GM21723 (cell line): ENCODE measurements around the gene GPR89A.
A peak's percentile ranks its signal among the peaks of the same experiment; 100 is the strongest.
"Not testable (repeated sequence)": the region's sequence is repeated elsewhere in the genome, so short reads cannot be mapped to it uniquely, and the experiment has no call there.

ENCODE experiments used
- ATAC-seq: cut with Tn5 transposase; IDR thresholded peaks from one replicate; pipeline ENCODE4 v1.9.1; 2021; ENCODE audit warnings: mild to moderate bottlenecking, moderate library complexity; ENCODE audit not compliant: unreplicated experiment

GPR89A gene

GRCh38 chr1:145607833-145608733 is at the start of gene GPR89A:
Gene GPR89A, plus strand, starts transcription at chr1:145607988. Its CDS starts 146 bp downstream, at chr1:145608134.
- ATAC-seq, result peak; percentile 93

DNA sequence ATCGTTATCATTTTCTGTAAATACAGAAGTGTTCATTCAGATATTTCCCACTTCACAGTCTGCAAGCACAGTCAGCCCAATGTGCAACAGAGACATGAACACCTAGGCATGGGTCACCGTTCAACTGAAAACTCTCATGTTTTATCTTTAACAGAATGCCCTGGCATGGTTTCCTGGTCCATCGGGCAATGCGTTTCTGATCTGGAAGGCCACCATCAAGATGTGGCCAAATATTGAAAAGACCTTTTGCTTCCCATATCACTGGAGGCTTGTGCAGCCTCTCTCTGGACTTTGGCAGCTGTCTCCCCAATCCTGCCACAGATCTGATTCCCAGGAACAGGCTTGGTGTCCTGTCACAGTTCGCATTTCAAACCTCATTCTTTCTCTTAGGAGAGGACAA is 21.0 kb upstream of the GPR89A start:
- ATAC-seq, result not testable (repeated sequence)

- ATAC-seq, result not testable (repeated sequence)
Observed at GRCh38 chr1:145590806-145591205, 17.0 kb upstream of the GPR89A start.

GRCh38 chr1:145592347-145592746 is 15.4 kb upstream of the GPR89A start:
- not testable (repeated sequence) for ATAC-seq

DNA sequence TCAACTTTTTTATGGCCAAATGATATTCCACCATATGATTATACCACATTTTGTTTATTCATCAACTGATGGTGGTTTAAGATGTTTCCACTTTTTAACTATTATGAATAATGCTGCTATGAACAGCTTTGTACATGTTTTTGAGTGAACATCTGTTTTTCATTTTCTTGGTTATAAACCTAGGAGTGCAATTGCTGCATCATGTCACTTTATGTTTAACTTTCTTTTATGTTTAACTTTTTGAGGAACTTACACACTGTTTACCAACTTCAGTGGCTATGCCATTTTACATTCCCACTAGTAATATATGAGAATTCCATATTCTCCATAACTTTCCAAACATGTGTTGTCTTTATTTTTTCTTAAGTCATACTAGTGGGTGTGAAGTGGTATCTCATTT is 12.4 kb upstream of the GPR89A start:
- ATAC-seq, result not testable (repeated sequence)

GRCh38 chr1:145596236-145596635 is 11.6 kb upstream of the GPR89A start:
- not testable (repeated sequence) for ATAC-seq

DNA sequence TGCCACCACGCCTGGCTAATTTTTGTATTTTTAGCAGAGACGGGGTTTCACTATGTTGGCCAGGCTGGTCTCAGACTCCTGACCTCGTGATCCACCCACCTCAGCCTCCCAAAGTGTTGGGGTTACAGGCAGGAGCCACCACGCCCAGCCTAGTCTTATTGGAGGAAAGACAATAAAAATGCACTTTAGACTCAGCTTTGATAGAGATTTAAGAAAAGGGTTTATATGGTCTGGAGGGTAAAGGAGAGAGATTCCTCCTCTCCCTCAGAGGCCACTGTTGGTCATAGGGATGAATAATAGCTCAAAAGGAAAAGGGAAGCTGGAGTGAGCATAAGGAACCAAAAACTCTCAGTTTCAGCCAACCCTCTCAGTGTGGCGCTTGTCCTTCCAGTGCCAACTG is 8.4 kb upstream of the GPR89A start:
- not testable (repeated sequence) for ATAC-seq

- no peak for ATAC-seq
Observed at GRCh38 chr1:145601593-145601992, 6.2 kb upstream of the GPR89A start.

DNA sequence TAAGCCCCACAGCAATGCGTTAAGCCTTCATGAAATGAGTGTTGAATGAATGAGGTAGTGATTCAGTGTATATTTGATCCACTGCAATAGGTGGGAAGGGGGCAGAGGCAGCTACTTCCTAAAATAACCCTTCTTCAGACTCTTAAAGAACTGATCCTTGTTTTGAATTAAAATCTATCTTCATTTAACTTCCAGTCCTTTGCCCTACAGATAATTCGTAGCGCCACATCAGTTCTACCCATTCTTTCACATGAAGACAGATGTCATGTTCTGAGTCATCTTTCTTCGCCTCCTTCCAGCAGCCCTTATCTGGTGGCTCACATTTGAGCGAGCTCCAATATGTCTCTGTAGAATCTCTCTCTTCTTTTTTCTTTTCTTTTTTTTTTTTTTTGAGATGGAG is 948 bp upstream of the GPR89A start:
- ATAC-seq, result not testable (repeated sequence)

DNA sequence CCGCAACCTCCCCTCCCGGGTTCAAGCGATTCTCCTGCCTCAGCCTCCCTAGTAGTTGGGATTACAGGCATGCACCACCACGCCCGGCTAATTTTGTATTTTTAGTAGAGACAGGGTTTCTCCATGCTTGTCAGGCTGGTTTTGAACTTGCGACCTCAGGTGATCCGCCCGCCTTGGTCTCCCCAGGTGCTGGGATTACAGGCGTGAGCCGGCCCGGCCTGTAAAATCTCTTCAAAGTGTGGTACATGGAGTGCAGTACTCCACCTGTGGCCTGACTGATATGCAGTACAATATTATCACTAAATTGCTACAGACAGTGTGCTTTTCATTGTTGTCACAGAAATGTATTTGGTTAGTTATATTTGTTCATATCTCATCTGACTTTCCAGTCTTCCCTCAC is 499 bp upstream of the GPR89A start:
- not testable (repeated sequence) for ATAC-seq

DNA sequence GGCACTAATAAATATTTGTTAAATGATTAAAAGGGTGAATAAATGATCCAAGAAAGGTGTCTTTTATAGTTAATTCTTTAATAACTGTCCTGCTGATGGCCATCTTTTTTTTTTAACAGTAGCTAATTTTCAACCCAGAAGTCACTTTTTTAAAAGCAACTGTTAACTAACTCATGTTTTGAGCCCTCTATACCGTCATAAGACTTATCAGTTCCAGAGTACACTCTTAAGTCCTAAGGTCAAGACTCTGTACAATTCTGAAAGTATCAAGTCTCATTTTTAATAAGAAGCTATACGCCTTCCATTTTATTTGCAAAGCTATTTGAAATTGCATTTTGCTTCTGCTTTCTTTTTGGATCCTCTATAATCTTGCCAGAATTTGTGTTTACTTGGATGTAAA is 3.0 kb downstream of the GPR89A start:
- ATAC-seq, result not testable (repeated sequence)

GRCh38 chr1:145620073-145620472 is 12.3 kb downstream of the GPR89A start:
- ATAC-seq, result not testable (repeated sequence)

GRCh38 chr1:145622177-145622576 is 14.4 kb downstream of the GPR89A start:
- ATAC-seq, result not testable (repeated sequence)

DNA sequence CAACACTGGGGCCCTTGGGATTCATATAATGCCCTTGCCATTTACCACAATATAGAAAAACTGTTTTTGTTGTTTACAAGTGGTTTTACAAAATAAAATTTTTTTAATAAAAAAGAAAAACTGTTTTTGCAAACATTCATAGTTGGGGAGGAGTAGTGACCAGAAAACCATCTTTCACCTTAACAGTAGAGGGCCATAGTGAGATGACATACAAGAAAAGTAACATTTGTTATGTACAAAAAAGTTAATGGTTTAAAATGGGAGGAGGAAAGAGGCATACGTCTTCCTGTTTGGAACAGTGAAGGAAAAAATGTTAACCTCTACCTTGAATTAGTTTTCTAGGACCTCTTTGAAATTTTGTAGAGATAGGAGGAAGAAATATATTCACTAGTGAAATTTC is 28.4 kb downstream of the GPR89A start:
- ATAC-seq, result not testable (repeated sequence)

GRCh38 chr1:145641886-145642285 is 34.1 kb downstream of the GPR89A start:
- not testable (repeated sequence) for ATAC-seq

- ATAC-seq, result not testable (repeated sequence)
Observed at GRCh38 chr1:145643990-145644389, 36.2 kb downstream of the GPR89A start.

DNA sequence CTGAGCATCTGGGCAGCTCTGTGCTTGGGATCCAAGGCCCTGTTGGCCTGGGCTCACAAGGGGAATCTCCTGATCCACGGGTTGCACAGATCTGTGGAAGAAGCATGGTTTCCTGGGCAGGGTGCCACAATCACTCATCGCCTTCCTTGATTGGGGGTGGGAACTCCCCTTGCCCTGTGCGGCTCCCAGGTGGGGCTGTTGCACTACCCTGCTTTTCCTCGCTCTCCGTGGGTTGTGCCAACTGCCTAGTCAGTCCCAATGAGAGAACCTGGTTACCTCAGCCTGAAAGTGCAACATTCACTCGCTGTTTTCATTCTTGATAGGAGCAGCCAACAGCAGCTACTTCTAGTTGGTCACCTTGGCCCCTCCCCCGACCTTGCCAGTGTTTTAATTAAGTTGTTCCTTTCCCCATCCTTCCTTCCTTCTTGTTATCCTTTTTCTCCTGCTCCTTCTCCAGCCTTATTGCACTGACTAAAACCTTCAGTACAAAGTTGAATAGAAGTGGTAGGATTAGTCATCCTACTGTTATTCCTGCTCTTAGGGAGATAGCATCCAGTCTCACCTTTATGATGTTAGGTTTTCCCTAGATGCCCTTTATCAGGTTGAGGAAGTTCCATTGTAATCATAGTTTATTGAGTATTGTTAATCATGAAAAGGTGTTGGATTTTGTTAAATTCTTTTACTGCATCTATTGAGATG is 48.6 kb downstream of the GPR89A start:
- not testable (repeated sequence) for ATAC-seq

DNA sequence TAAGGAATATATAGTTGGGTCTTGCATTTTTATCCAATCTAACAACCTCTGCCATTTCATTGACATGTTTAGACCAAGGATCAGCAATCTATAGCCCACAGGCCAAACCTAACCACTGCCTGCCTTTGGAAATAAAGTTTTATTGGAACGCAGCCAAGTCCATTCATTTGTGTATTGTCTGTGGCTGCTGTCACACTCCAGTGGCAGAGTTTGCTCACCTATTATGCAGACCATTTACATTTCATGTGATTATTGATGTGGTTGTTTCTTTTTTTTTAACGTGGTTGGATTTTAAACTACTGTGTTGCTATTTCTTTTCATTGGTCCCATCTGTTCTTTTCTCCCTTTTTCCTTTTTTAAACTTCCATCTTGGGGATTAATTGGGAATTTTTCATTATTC is 54.7 kb downstream of the GPR89A start:
- not testable (repeated sequence) for ATAC-seq

- ATAC-seq, result not testable (repeated sequence)
Observed at GRCh38 chr1:145665015-145665414, 57.2 kb downstream of the GPR89A start.

DNA sequence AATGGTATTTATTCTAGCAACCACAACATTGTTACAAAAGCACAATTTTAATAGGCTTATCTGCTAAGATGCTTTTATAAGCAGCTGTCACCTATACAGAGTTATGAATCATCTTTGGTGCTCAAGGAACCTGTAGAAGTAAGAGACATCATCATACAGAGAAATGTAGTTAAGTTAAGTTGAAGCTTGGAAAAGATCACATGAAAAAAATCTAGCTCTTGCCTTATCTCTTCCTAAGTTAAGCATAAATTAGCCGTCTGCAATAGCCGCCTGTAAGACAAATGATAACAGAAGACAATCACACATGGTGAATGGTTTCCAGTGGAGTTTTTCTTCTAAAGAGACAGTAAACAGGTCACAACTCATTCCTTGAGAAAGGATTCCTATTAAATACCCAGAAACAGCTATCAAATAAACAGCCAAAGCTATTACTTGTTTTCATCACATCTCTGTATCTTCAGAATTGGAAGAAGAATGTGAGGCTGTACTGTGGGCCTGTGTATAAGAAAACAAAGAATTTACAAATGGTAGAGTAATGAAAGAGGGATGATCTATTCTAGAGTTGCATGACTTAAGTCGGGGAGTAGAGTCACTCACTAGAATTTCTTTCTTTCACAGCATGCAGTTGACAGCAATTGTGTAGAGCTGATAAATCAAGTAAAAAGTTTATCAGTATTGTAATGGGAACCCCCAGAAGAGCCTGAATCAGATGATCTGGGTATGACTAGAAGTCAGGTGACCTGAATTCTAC is 63.4 kb downstream of the GPR89A start:
- not testable (repeated sequence) for ATAC-seq

DNA sequence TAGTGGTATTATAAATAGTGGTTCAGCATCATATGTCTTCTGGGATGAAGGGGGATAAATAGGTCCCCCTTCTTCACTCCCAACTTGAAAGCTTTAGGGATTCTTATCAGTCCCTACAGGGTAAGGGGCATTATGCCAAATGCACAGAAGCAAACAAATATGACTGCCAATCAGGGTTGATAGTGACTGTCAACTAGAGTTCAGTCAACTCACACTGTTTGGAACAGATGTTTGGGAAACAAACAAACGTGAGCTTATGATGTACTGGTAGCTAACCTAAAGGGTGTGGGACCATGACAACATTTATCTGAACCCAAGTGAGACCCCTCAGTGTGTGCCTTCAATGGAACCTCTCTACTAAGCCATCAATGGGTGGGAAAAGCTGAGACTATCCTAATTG is 65.4 kb downstream of the GPR89A start:
- ATAC-seq, result not testable (repeated sequence)
